Measurements from ENCODE around the gene COL24A1. TPM values are rescaled to one million over a fixed set of nuclear protein-coding genes. Genes with fewer than 3 reads are reported as not detected.

COL24A1 gene
- total and polyA plus RNA-seq, 2 of the 13 experiments (the other 11 are each of a cell fraction or from before 2014, with no cell fraction given) = 0.04 to 0.13 TPM

- no peak for TF ChIP-seq GATA4 (IDR thresholded peaks at IDR 0.05; ENCODE audit: borderline replicate concordance, low read depth)
Measured at GRCh38 chr1:85815906-85816305, 340.7 kb downstream of the COL24A1 start (continued).

GRCh38 chr1:85806236-85806965 is 350.2 kb downstream of the COL24A1 start:
- H3K4me3 ChIP-seq (replicated peaks in 1 of 3; ENCODE audit: insufficient read depth in 1 of 3, low read depth in 2 of 3, low read length in 3 of 3) = no peak overlapping the region
- no peak overlapping the region for H3K4me2 ChIP-seq (ENCODE audit: low read depth, low read length)
- no peaks in the 10 kb centered on the region for H4K20me1 ChIP-seq (ENCODE audit: insufficient read depth, low read length)
- WGBS (ENCODE audit: low lambda C conversion rate) = 0% methylated on average over 1 of the region's 1 CpG
- in situ Hi-C loops (cut with HindIII; ENCODE audit: extremely low pct_ligation_motif_present, low pct_unique_long_range_greater_than_20kb) (no loop called here), intact Hi-C loops (cut with micrococcal nuclease; ENCODE audit: unreplicated experiment) (no loop called here)
- no peaks in the 10 kb centered on the region for H3K27me3 ChIP-seq (ENCODE audit: control insufficient read depth in 1 of 2, insufficient read depth in 2 of 2, low read length in 2 of 2)
- H3K79me2 ChIP-seq (ENCODE audit: insufficient read depth, low read length) = no peaks in the 10 kb centered on the region
- ATAC-seq (no peak), FAIRE-seq (no peak), DNase-seq (ENCODE audit: low spot score) (no peak)
- no TSS peak for BruUV-seq (replicated peaks)
- no peak overlapping the region for H3K27ac ChIP-seq (ENCODE audit: extremely low read length, insufficient read depth, low read length)
- POLR2A ChIA-PET = no interaction called here
- H3K9ac ChIP-seq (ENCODE audit: insufficient read depth, low read depth, low read length) = no peak overlapping the region
- CTCF ChIA-PET (ENCODE audit: low intra/inter-chr PET ratio, low total read pairs) = no interaction called here
- H2AFZ ChIP-seq (ENCODE audit: low read length) = no peak overlapping the region
- no peaks in the 10 kb centered on the region for H3K9me3 ChIP-seq (ENCODE audit: low read length)
- no peaks in the 10 kb centered on the region for H3K36me3 ChIP-seq (replicated peaks in 1 of 2; ENCODE audit: control insufficient read depth in 1 of 2, insufficient read depth in 2 of 2, low read length in 2 of 2)
- no peaks in the 10 kb centered on the region for H3K4me1 ChIP-seq (ENCODE audit: insufficient read depth, low read length)
- no peak for TF ChIP-seq ZBTB34 (CRISPR knock-in tag; IDR thresholded peaks at IDR 0.05)
- no peak for TF ChIP-seq SSRP1 (CRISPR knock-in tag; IDR thresholded peaks at IDR 0.05)
- TF ChIP-seq GABPB1 (CRISPR knock-in tag; IDR thresholded peaks at IDR 0.05) = no peak
- no peak for TF ChIP-seq AKNA (CRISPR knock-in tag; IDR thresholded peaks at IDR 0.05; ENCODE audit: borderline replicate concordance)
- no peak for TF ChIP-seq ZNF678 (CRISPR knock-in tag; IDR thresholded peaks at IDR 0.05)
- no peak for TF ChIP-seq GLMP (CRISPR knock-in tag; IDR thresholded peaks at IDR 0.05; ENCODE audit: borderline replicate concordance)
- TF ChIP-seq ZNF33A (CRISPR knock-in tag; IDR thresholded peaks at IDR 0.05; ENCODE audit: borderline replicate concordance) = no peak
- no peak for TF ChIP-seq HINFP (CRISPR knock-in tag; IDR thresholded peaks at IDR 0.05; ENCODE audit: low read depth)
- TF ChIP-seq GMEB1 (CRISPR knock-in tag; IDR thresholded peaks at IDR 0.05; ENCODE audit: borderline replicate concordance) = no peak
- TF ChIP-seq ZNF775 (CRISPR knock-in tag; IDR thresholded peaks at IDR 0.05; ENCODE audit: borderline replicate concordance) = no peak
